Kidney (tissue), 14 donors: ENCODE results near the gene ZBTB44. TPM values are rescaled to one million over a fixed set of nuclear protein-coding genes. Genes with fewer than 3 reads are reported as not detected.

Experiments
- DNase-seq, 5 donors: peaks; one replicate each; pipeline ENCODE4 v3.0.0-alpha.2; 2013 to 2020
- FAIRE-seq: peaks from 2 replicates; lab custom pipeline; 2012; peaks lifted over from hg19 to GRCh38; lab: Jason Lieb, UNC
- H3K27ac ChIP-seq, 2 donors: one replicate each; pipeline ENCODE4 v1.7.0; 2013; ENCODE audit warnings: low read depth in 2 of 2, low read length in 2 of 2, inconsistent platforms in 1 of 2
- H3K27me3 ChIP-seq: one replicate; pipeline ENCODE4 v1.7.1; 2013; ENCODE audit warnings: low read length, inconsistent platforms; ENCODE audit not compliant: control insufficient read depth, insufficient read depth
- H3K36me3 ChIP-seq, 3 donors: one replicate each; pipeline versions ENCODE4 v1.7.0 to v1.7.1; 2013; ENCODE audit warnings: low read length in 3 of 3, control low read depth in 1 of 3, inconsistent platforms in 1 of 3; ENCODE audit not compliant: insufficient read depth in 3 of 3, control insufficient read depth in 2 of 3
- H3K4me1 ChIP-seq, 3 donors: one replicate each; pipeline versions ENCODE4 v1.7.0 to v1.7.1; 2013; ENCODE audit warnings: low read length in 3 of 3, inconsistent platforms in 1 of 3, low read depth in 1 of 3; ENCODE audit not compliant: control insufficient read depth in 2 of 3, insufficient read depth in 2 of 3
- H3K4me3 ChIP-seq, 3 donors: one replicate each; pipeline versions ENCODE4 v1.7.0 to v1.8.1; 2013; ENCODE audit warnings: low read length in 3 of 3, control low read depth in 1 of 3, inconsistent platforms in 1 of 3
- H3K9ac ChIP-seq, 3 donors: one replicate each; pipeline versions ENCODE4 v1.7.0 to v1.7.1; 2013; ENCODE audit warnings: low read length in 3 of 3, control low read depth in 1 of 3, inconsistent platforms in 1 of 3
- H3K9me3 ChIP-seq, 3 donors: one replicate each; pipeline versions ENCODE4 v1.7.0 to v1.7.1; 2013; ENCODE audit warnings: low read length in 3 of 3, control low read depth in 1 of 3, inconsistent platforms in 1 of 3; ENCODE audit not compliant: control insufficient read depth in 2 of 3, insufficient read depth in 1 of 3
- CTCF ChIP-seq: IDR thresholded peaks from 3 replicates; pipeline ENCODE4 v1.5.1; 2012; ENCODE audit warnings: mild to moderate bottlenecking, moderate library complexity, borderline replicate concordance; ENCODE audit not compliant: insufficient read depth; ENCODE audit errors: extremely low read depth
- intact Hi-C: fragments of 100-400 bp; cut with DNase I; formaldehyde crosslinking; loops from one replicate; pipeline ENCODE4 v1.11.1; 2022
- polyA plus RNA-seq: library from polyadenylated mRNA; stranded (reverse); fragments of 350-450 nt; fragmentation: Illumina TruSeq; extraction: RNeasy Lipid Tissue Mini Kit (QIAGEN cat#74804); gene quantifications from one replicate; pipeline ENCODE4 v1.2.3, GENCODE V29; 2014; ENCODE audit warnings: low read depth, low replicate concordance; ENCODE audit not compliant: insufficient read depth
- total RNA-seq: library from RNA; stranded (reverse); fragmentation: NEBNext Ultra II Directional; extraction: Animal tissue kit (Norgen Biotek cat#: 25700); gene quantifications from one replicate; pipeline ENCODE4 v1.2.1, GENCODE V29; 2021
- donor health status: control.
- donor health status: control.
- donor health status: control.
- donor health status: control.
- donor health status: control.
- donor health status: DM: yes; HTN: yes; CAD: no.
- donor health status: Normal renal cell carcinoma (clear cell type).

The ZBTB44 gene
- total and polyA plus RNA-seq, 2 donors from 2014 or later, result 13.1 to 59.7 TPM

- H3K27ac ChIP-seq, result no peak overlapping the region
- FAIRE-seq (no peak), DNase-seq (no peak)
- intact Hi-C loops, result no loop called here
- TF ChIP-seq CTCF, result no peak
- no peaks in the 10 kb centered on the region for H3K27me3 ChIP-seq
- H3K4me3 ChIP-seq, result no peak overlapping the region
- no peaks in the 10 kb centered on the region for H3K9me3 ChIP-seq
- H3K36me3 ChIP-seq, result peaks cover 0 to 2% (median 0%) of the 10 kb centered on the region in 3 donors
- peaks cover 0 to 22% (median 9%) of the 10 kb centered on the region in 3 donors for H3K4me1 ChIP-seq
- no peak overlapping the region for H3K9ac ChIP-seq
These were observed 4.1 kb downstream of the ZBTB44 start for GRCh38 chr11:130310622-130311021.

GRCh38 chr11:130308886-130309285 is 5.8 kb downstream of the ZBTB44 start:
- H3K27me3 ChIP-seq, result no peaks in the 10 kb centered on the region
- H3K4me1 ChIP-seq, result peaks cover 0 to 15% (median 9%) of the 10 kb centered on the region in 3 donors
- intact Hi-C loops, result no loop called here
- TF ChIP-seq CTCF, result no peak
- FAIRE-seq, result no peak
- no peaks in the 10 kb centered on the region for H3K9me3 ChIP-seq
- H3K9ac ChIP-seq, result no peak overlapping the region
- peaks cover 0 to 2% (median 0%) of the 10 kb centered on the region in 3 donors for H3K36me3 ChIP-seq
- no peak overlapping the region for H3K4me3 ChIP-seq
- no peak overlapping the region for H3K27ac ChIP-seq
- no peak for DNase-seq

- DNase-seq, result no peak
- no peak for FAIRE-seq
- Histone ChIP-seq H3K4me1 (peaks cover 0 to 15% (median 9%) of the 10 kb centered on the region in 3 donors), H3K27ac (no peak overlapping the region), H3K9me3 (no peaks in the 10 kb centered on the region), H3K9ac (no peak overlapping the region), H3K36me3 (peaks cover 0 to 2% (median 0%) of the 10 kb centered on the region in 3 donors), H3K27me3 (no peaks in the 10 kb centered on the region), H3K4me3 (no peak overlapping the region)
- intact Hi-C loops, result no loop called here
- no peak for TF ChIP-seq CTCF
These were observed 6.7 kb downstream of the ZBTB44 start for GRCh38 chr11:130308059-130308458.

GRCh38 chr11:130304651-130305050 is 10.1 kb downstream of the ZBTB44 start:
- Histone ChIP-seq H3K36me3 (peaks cover 0 to 2% (median 0%) of the 10 kb centered on the region in 3 donors), H3K9me3 (no peaks in the 10 kb centered on the region), H3K4me3 (no peak overlapping the region), H3K4me1 (peaks cover 0 to 6% (median 5%) of the 10 kb centered on the region in 3 donors), H3K9ac (no peak overlapping the region), H3K27me3 (no peaks in the 10 kb centered on the region), H3K27ac (no peak overlapping the region)
- intact Hi-C loops, result no loop called here
- DNase-seq (no peak), FAIRE-seq (no peak)
- no peak for TF ChIP-seq CTCF
